HepG2 (cell line): ENCODE data around the gene SLC31A2. TPM values are rescaled to one million over a fixed set of nuclear protein-coding genes. Genes with fewer than 3 reads are reported as not detected.

Experiments
- ATAC-seq: fragments of 200-7000 bp; cut with Tn5 transposase; 3 replicates; pipeline ENCODE4 v1.9.1; 2020; ENCODE audit warnings: mild to moderate bottlenecking, moderate library complexity
- BruUV-seq: library from RNA; stranded (reverse); fragments of 400-500 nt; replicated peaks from 2 replicates; lab custom pipeline; 2021; lab: Mats Ljungman, UMichigan
- CTCF ChIA-PET: fragments of 300-600 bp; formaldehyde crosslinking; extraction: SDS; loops from one replicate; lab custom pipeline; 2021; ENCODE audit warnings: low total read pairs, inconsistent platforms, low intra/inter-chr PET ratio; lab: Yijun Ruan, JAX
- POLR2A ChIA-PET: fragments of 350-600 bp; sonication (Branson Sonifier 250); formaldehyde crosslinking; loops from one replicate; lab custom pipeline; 2020; ENCODE audit warnings: antibody characterized with exemption, inconsistent platforms; lab: Yijun Ruan, JAX
- DNase-seq: peaks from one replicate; pipeline ENCODE4 v3.0.0-alpha.2; 2015; ENCODE audit warnings: low spot score
- FAIRE-seq: peaks from 3 replicates; lab custom pipeline; 2011; peaks lifted over from hg19 to GRCh38; lab: Jason Lieb, UNC
- H2AFZ ChIP-seq: one replicate; pipeline ENCODE4 v1.6.1; 2011; ENCODE audit warnings: low read length, inconsistent platforms
- H3K27ac ChIP-seq: fragments of 300-600 bp; 3 replicates; pipeline ENCODE4 v1.8.0; 2011; ENCODE audit warnings: mixed run types, mild to moderate bottlenecking, mixed read lengths, low read length, inconsistent platforms; ENCODE audit not compliant: insufficient read depth; ENCODE audit errors: extremely low read length
- H3K27me3 ChIP-seq, 2 experiments: fragments of 200-600 bp in 1 of 2; 2 replicates in 1 of 2; 3 replicates in 1 of 2; pipeline versions ENCODE4 v1.6.0 to v1.8.0; 2011; ENCODE audit warnings: low read length in 2 of 2, mild to moderate bottlenecking in 2 of 2, moderate library complexity in 2 of 2, inconsistent platforms in 1 of 2; ENCODE audit not compliant: insufficient read depth in 2 of 2, control insufficient read depth in 1 of 2
- H3K36me3 ChIP-seq, 2 experiments: fragments of 200-600 bp in 1 of 2; replicated peaks in 1 of 2; 2 replicates in 1 of 2; 3 replicates in 1 of 2; pipeline versions ENCODE4 v1.5.1 to v1.8.0; 2011; ENCODE audit warnings: low read length in 2 of 2, inconsistent platforms in 1 of 2; ENCODE audit not compliant: insufficient read depth in 2 of 2, control insufficient read depth in 1 of 2
- H3K4me1 ChIP-seq: 2 replicates; pipeline ENCODE4 v1.5.1; 2012; ENCODE audit warnings: low read length, inconsistent platforms; ENCODE audit not compliant: insufficient read depth
- H3K4me2 ChIP-seq: 2 replicates; pipeline ENCODE4 v1.6.0; 2011; ENCODE audit warnings: low read depth, low read length, inconsistent platforms
- H3K4me3 ChIP-seq, 3 experiments: fragments of 200-600 bp in 1 of 3; sonication (generic), shearing (Covaris generic) in 1 of 3; replicated peaks in 1 of 3; 2 replicates each; pipeline ENCODE4 v1.5.1; 2011 to 2016; ENCODE audit warnings: low read length in 3 of 3, inconsistent platforms in 2 of 3, low read depth in 2 of 3, mild to moderate bottlenecking in 2 of 3, control low read depth in 1 of 3, mixed read lengths in 1 of 3; ENCODE audit not compliant: insufficient read depth in 1 of 3
- H3K79me2 ChIP-seq: one replicate; pipeline ENCODE4 v1.6.1; 2011; ENCODE audit warnings: low read length, inconsistent platforms; ENCODE audit not compliant: insufficient read depth
- H3K9ac ChIP-seq: 2 replicates; pipeline ENCODE4 v1.6.0; 2011; ENCODE audit warnings: mild to moderate bottlenecking, low read depth, low read length, inconsistent platforms; ENCODE audit not compliant: insufficient read depth
- H3K9me3 ChIP-seq: 2 replicates; pipeline ENCODE4 v1.5.1; 2012; ENCODE audit warnings: mild to moderate bottlenecking, low read length
- H4K20me1 ChIP-seq: 2 replicates; pipeline ENCODE4 v1.6.0; 2011; ENCODE audit warnings: inconsistent platforms, mild to moderate bottlenecking, low read length, moderate library complexity; ENCODE audit not compliant: insufficient read depth
- ATAD3A ChIP-seq: sonication (generic); formaldehyde crosslinking; IDR thresholded peaks from 2 replicates; pipeline ENCODE4 v1.4.0; 2020; ENCODE audit warnings: missing genetic modification reagents
- CBX5 ChIP-seq: sonication (generic); formaldehyde crosslinking; IDR thresholded peaks from 2 replicates; pipeline ENCODE4 v1.4.0; 2020; ENCODE audit warnings: missing genetic modification reagents, borderline replicate concordance
- HMG20B ChIP-seq: conservative IDR thresholded peaks from 2 replicates; pipeline ENCODE4 v1.6.1; 2016; ENCODE audit warnings: missing genetic modification reagents, missing compliant biosample characterization
- NFKBIZ ChIP-seq: IDR thresholded peaks from 2 replicates; pipeline ENCODE4 v1.6.1; 2018; ENCODE audit warnings: missing genetic modification reagents, missing compliant biosample characterization
- NFRKB ChIP-seq: fragments of 450-650 bp; IDR thresholded peaks from 2 replicates; pipeline ENCODE4 v1.6.1; 2017
- NFYC ChIP-seq: IDR thresholded peaks from 2 replicates; pipeline ENCODE4 v1.6.1; 2016; ENCODE audit warnings: missing genetic modification reagents, missing compliant biosample characterization
- PBX2 ChIP-seq: IDR thresholded peaks from 2 replicates; pipeline ENCODE4 v1.6.1; 2016; ENCODE audit warnings: control low read depth
- SKI ChIP-seq: fragments of 450-650 bp; IDR thresholded peaks from one replicate; pipeline ENCODE4 v1.6.1; 2018; ENCODE audit warnings: mild to moderate bottlenecking; ENCODE audit not compliant: partially characterized antibody
- SP4 ChIP-seq: sonication (generic); formaldehyde crosslinking; IDR thresholded peaks from 2 replicates; pipeline ENCODE4 v1.8.1; 2023; ENCODE audit warnings: mild to moderate bottlenecking, missing genetic modification reagents
- STAG1 ChIP-seq: sonication (generic); formaldehyde crosslinking; IDR thresholded peaks from 2 replicates; pipeline ENCODE4 v1.4.0; 2020; ENCODE audit warnings: missing genetic modification reagents
- ZBTB7A ChIP-seq: sonication (generic); formaldehyde crosslinking; IDR thresholded peaks from 2 replicates; pipeline ENCODE4 v1.8.0; 2022; ENCODE audit warnings: mild to moderate bottlenecking, missing genetic modification reagents
- ZFX ChIP-seq: sonication (generic); formaldehyde crosslinking; IDR thresholded peaks from 2 replicates; pipeline ENCODE4 v1.4.0; 2020; ENCODE audit warnings: mild to moderate bottlenecking, low read depth, missing genetic modification reagents, moderate library complexity
- ZNF256 ChIP-seq: sonication (generic); formaldehyde crosslinking; conservative IDR thresholded peaks from 2 replicates; pipeline ENCODE4 v1.4.0; 2020; ENCODE audit warnings: missing genetic modification reagents
- ZNF629 ChIP-seq: sonication (generic); formaldehyde crosslinking; conservative IDR thresholded peaks from 2 replicates; pipeline ENCODE4 v1.5.0; 2020; ENCODE audit warnings: missing genetic modification reagents
- ZNF746 ChIP-seq: sonication (generic); formaldehyde crosslinking; IDR thresholded peaks from 2 replicates; pipeline ENCODE4 v1.8.0; 2022; ENCODE audit warnings: mild to moderate bottlenecking, missing genetic modification reagents
- WGBS: methylation state at CpG from one replicate; pipeline ENCODE4 v1.1.6; 2017; ENCODE audit warnings: low lambda C conversion rate; 5-methylcytosine and 5-hydroxymethylcytosine counted together
- in situ Hi-C: cut with HindIII; loops from 2 replicates; pipeline ENCODE4 v1.10.0; 2017; ENCODE audit warnings: low pct_unique_long_range_greater_than_20kb; ENCODE audit not compliant: extremely low pct_ligation_motif_present
- intact Hi-C: fragments of 100-400 bp; cut with micrococcal nuclease; formaldehyde crosslinking; loops from one replicate; pipeline ENCODE4 v1.10.0; 2022; ENCODE audit not compliant: unreplicated experiment
- polyA plus RNA-seq, 8 experiments: library from polyadenylated mRNA; depleted of rRNA in 3 of 8; stranded (reverse) in 7 of 8; unstranded in 1 of 8; fragments of >200 nt; fragmentation: Illumina TruSeq in 4 of 8; extraction: Trizol in 4 of 8; gene quantifications; 2 replicates each; pipeline versions ENCODE4 v1.2.1 to v1.2.3, GENCODE V29; 2011 to 2016; ENCODE audit warnings: low read depth in 4 of 8, missing spikeins in 1 of 8, mixed read lengths in 1 of 8; ENCODE audit not compliant: insufficient read depth in 1 of 8
- total RNA-seq, 5 experiments: library from RNA; depleted of rRNA; stranded (reverse); fragments of >200 nt; fragmentation: Illumina TruSeq; extraction: Trizol; gene quantifications; 2 replicates each; pipeline ENCODE4 v1.2.3, GENCODE V29; 2016; ENCODE audit warnings: low read depth in 1 of 5

Gene SLC31A2
- total and polyA plus RNA-seq, 2 of the 13 experiments (the other 11 are each of a cell fraction or from before 2014, with no cell fraction given): 9.3 to 10.2 TPM

- no TSS peak for BruUV-seq
- no peak overlapping the region for H2AFZ ChIP-seq
- H3K79me2 ChIP-seq: no peaks in the 10 kb centered on the region
- H3K9me3 ChIP-seq: no peaks in the 10 kb centered on the region
- H3K4me3 ChIP-seq: no peak overlapping the region
- H3K36me3 ChIP-seq: peaks cover 7 to 15% of the 10 kb centered on the region in 2 experiments
- WGBS: 88% methylated on average over 1 of the region's 1 CpG
- POLR2A ChIA-PET: no interaction called here
- FAIRE-seq (no peak), ATAC-seq (peak; percentile 22; the same call in 2 of the 3 replicates), DNase-seq (no peak)
- no peaks in the 10 kb centered on the region for H4K20me1 ChIP-seq
- no peak overlapping the region for H3K4me2 ChIP-seq
- no peak overlapping the region for H3K27ac ChIP-seq
- no peak overlapping the region for H3K9ac ChIP-seq
- intact Hi-C loops (no loop called here), in situ Hi-C loops (no loop called here)
- TF ChIP-seq ATAD3A (CRISPR knock-in tag): no peak
- no peak for TF ChIP-seq ZNF256 (CRISPR knock-in tag)
- TF ChIP-seq NFYC: no peak
- TF ChIP-seq SKI: no peak
- TF ChIP-seq ZBTB7A (CRISPR knock-in tag): no peak
- TF ChIP-seq PBX2 (CRISPR knock-in tag): no peak
- no peak for TF ChIP-seq SP4 (CRISPR knock-in tag)
- 0 out of 2 replicates have a peak, but pooled peaks have one; percentile 6 for TF ChIP-seq STAG1 (CRISPR knock-in tag)
- peak; percentile 32; the same call in 1 of the 2 replicates for TF ChIP-seq ZNF629
- TF ChIP-seq ZNF746 (CRISPR knock-in tag): no peak
- no peak for TF ChIP-seq NFKBIZ (CRISPR knock-in tag)
- TF ChIP-seq NFRKB: no peak
- no peak for TF ChIP-seq ZFX (CRISPR knock-in tag)
- TF ChIP-seq HMG20B (CRISPR knock-in tag): no peak
- no peak for TF ChIP-seq CBX5 (CRISPR knock-in tag)
- H3K27me3 ChIP-seq: no peaks in the 10 kb centered on the region
- peaks cover 30% of the 10 kb centered on the region for H3K4me1 ChIP-seq
- CTCF ChIA-PET: no interaction called here
Observed at GRCh38 chr9:113156880-113157279, 6.1 kb downstream of the SLC31A2 start.
